ENCODE results near the gene C16orf46. TPM values are rescaled to one million over a fixed set of nuclear protein-coding genes. Genes with fewer than 3 reads are reported as not detected.

C16orf46 gene
- total and polyA plus RNA-seq, 10 donors = 0.24 to 1.1 (median 0.64) TPM; not detected in 4

GRCh38 chr16:81097230-81097629, 20.2 kb upstream of the C16orf46 start:
- Histone ChIP-seq H3K27ac (no peak overlapping the region), H3K4me3 (no peak overlapping the region), H3K4me1 (peaks cover 0 to 26% (median 4%) of the 10 kb centered on the region in 6 donors), H3K9me3 (no peaks in the 10 kb centered on the region), H3K27me3 (replicated peaks in 1 of 7) (no peaks in the 10 kb centered on the region), H3K36me3 (no peaks in the 10 kb centered on the region)
- no peak for DNase-seq
- TF ChIP-seq, protein P1, sequence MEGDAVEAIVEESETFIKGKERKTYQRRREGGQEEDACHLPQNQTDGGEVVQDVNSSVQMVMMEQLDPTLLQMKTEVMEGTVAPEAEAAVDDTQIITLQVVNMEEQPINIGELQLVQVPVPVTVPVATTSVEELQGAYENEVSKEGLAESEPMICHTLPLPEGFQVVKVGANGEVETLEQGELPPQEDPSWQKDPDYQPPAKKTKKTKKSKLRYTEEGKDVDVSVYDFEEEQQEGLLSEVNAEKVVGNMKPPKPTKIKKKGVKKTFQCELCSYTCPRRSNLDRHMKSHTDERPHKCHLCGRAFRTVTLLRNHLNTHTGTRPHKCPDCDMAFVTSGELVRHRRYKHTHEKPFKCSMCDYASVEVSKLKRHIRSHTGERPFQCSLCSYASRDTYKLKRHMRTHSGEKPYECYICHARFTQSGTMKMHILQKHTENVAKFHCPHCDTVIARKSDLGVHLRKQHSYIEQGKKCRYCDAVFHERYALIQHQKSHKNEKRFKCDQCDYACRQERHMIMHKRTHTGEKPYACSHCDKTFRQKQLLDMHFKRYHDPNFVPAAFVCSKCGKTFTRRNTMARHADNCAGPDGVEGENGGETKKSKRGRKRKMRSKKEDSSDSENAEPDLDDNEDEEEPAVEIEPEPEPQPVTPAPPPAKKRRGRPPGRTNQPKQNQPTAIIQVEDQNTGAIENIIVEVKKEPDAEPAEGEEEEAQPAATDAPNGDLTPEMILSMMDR (IDR thresholded peaks at IDR 0.05 in 8 of 11, conservative IDR thresholded peaks at IDR 0.05 in 3 of 11) = no peak
- TF ChIP-seq POLR2A (IDR thresholded peaks at IDR 0.05) (no peak), POLR2AphosphoS5 (IDR thresholded peaks at IDR 0.05) (no peak)
- 95 to 99% (median 97%) methylated on average over 6 of the region's 6 CpGs for WGBS, 5 donors
- intact Hi-C loops (cut with DNase I; ENCODE audit: low total_unique reads) = no loop called here

- H3K4me1 ChIP-seq = peaks cover 0 to 26% (median 4%) of the 10 kb centered on the region in 6 donors
- no peaks in the 10 kb centered on the region for H3K9me3 ChIP-seq
- intact Hi-C loops (cut with DNase I; ENCODE audit: low total_unique reads) = no loop called here
- peak overlapping the region in 6 of 8 donors; percentile 77 to 99 (median 92) for H3K4me3 ChIP-seq
- WGBS, 5 donors = 55 to 59% (median 57%) methylated on average over 8 of the region's 8 CpGs
- TF ChIP-seq POLR2A (IDR thresholded peaks at IDR 0.05) = no peak
- TF ChIP-seq, protein P1 (IDR thresholded peaks at IDR 0.05 in 8 of 11, conservative IDR thresholded peaks at IDR 0.05 in 3 of 11) = no peak
- no peak for TF ChIP-seq POLR2AphosphoS5 (IDR thresholded peaks at IDR 0.05)
- peak overlapping the region in 5 of 8 donors; percentile 41 to 83 (median 76) for H3K27ac ChIP-seq
- DNase-seq = no peak
- no peaks in the 10 kb centered on the region for H3K36me3 ChIP-seq
- no peaks in the 10 kb centered on the region for H3K27me3 ChIP-seq (replicated peaks in 1 of 7)
Measured at GRCh38 chr16:81096715-81097208, 19.7 kb upstream of the C16orf46 start.

- WGBS, 5 donors = 0 to 4% (median 1%) methylated on average over 41 to 80 of the region's 83 CpGs
- TF ChIP-seq POLR2A (IDR thresholded peaks at IDR 0.05) = no peak
- TF ChIP-seq POLR2AphosphoS5 (IDR thresholded peaks at IDR 0.05) = peak; percentile 34 to 81 (median 78)
- TF ChIP-seq, protein P1 (IDR thresholded peaks at IDR 0.05 in 8 of 11, conservative IDR thresholded peaks at IDR 0.05 in 3 of 11) = peak in 2 of 11 experiments; percentile 23 to 46
- H3K4me1 ChIP-seq = peaks cover 0 to 26% (median 4%) of the 10 kb centered on the region in 6 donors
- intact Hi-C loops (cut with DNase I; ENCODE audit: low total_unique reads) = no loop called here
- DNase-seq = peak; percentile 100
- H3K27ac ChIP-seq = peak within 1 kb of the TSS in 7 of 8 donors; percentile 51 to 83 (median 76)
- peak within 1 kb of the TSS; percentile 77 to 99 (median 90) for H3K4me3 ChIP-seq
- H3K27me3 ChIP-seq (replicated peaks in 1 of 7) = no peaks in the 10 kb centered on the region
- H3K9me3 ChIP-seq = no peaks in the 10 kb centered on the region
- no peaks in the 10 kb centered on the region for H3K36me3 ChIP-seq
Measured at GRCh38 chr16:81095953-81096714, 19.1 kb upstream of the C16orf46 start, which contains the start of gene GCSH. Gene GCSH (minus strand): TSS chr16:81096395. CDS start chr16:81096278, 117 bp downstream.

DNA sequence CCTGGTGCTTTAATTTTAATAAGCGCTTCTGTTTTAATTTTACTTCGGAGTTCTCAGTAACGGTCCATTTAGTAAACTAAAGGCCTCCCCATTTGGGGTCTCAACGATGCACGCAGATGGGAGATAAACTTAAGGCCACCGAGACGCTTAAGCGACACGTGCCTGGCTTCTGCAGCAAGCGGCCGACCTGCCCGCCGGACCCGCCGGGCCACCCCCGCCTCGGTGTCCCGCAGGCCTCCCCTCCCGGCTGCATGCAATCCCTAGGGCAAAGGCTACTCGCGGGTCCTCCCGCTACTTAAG, 18.6 kb upstream of the C16orf46 start:
- H3K4me1 ChIP-seq = peaks cover 0 to 26% (median 4%) of the 10 kb centered on the region in 6 donors
- H3K4me3 ChIP-seq = peak overlapping the region; percentile 77 to 99 (median 90)
- WGBS, 5 donors = 0 to 1% (median 1%) methylated on average over 8 to 22 of the region's 22 CpGs
- DNase-seq = no peak
- intact Hi-C loops (cut with DNase I; ENCODE audit: low total_unique reads) = no loop called here
- no peaks in the 10 kb centered on the region for H3K9me3 ChIP-seq
- TF ChIP-seq POLR2A (IDR thresholded peaks at IDR 0.05) (no peak), POLR2AphosphoS5 (IDR thresholded peaks at IDR 0.05) (no peak)
- TF ChIP-seq, protein P1 (IDR thresholded peaks at IDR 0.05 in 8 of 11, conservative IDR thresholded peaks at IDR 0.05 in 3 of 11) = no peak
- H3K36me3 ChIP-seq = no peaks in the 10 kb centered on the region
- H3K27ac ChIP-seq = peak overlapping the region in 7 of 8 donors; percentile 46 to 83 (median 76)
- H3K27me3 ChIP-seq (replicated peaks in 1 of 7) = no peaks in the 10 kb centered on the region

Measured in spleen (tissue), 11 donors.